Duodenal mucosa (tissue), 2 donors: ENCODE results near the gene TIGIT.

ENCODE experiments used
- H3K27ac ChIP-seq: one replicate; pipeline ENCODE4 v1.7.0; 2013; ENCODE audit warnings: low read depth, low read length
- H3K27me3 ChIP-seq, 2 donors: one replicate each; pipeline ENCODE4 v1.7.0; 2013; ENCODE audit warnings: low read length in 2 of 2, control low read depth in 1 of 2; ENCODE audit not compliant: insufficient read depth in 2 of 2, control insufficient read depth in 1 of 2
- H3K36me3 ChIP-seq, 2 donors: one replicate each; pipeline ENCODE4 v1.7.0; 2013; ENCODE audit warnings: low read length in 2 of 2, control low read depth in 1 of 2; ENCODE audit not compliant: insufficient read depth in 2 of 2, control insufficient read depth in 1 of 2
- H3K4me1 ChIP-seq, 2 donors: one replicate each; pipeline ENCODE4 v1.7.0; 2013; ENCODE audit warnings: low read length in 2 of 2, control low read depth in 1 of 2; ENCODE audit not compliant: insufficient read depth in 2 of 2, control insufficient read depth in 1 of 2
- H3K4me3 ChIP-seq, 2 donors: one replicate each; pipeline ENCODE4 v1.7.0; 2013; ENCODE audit warnings: low read length in 2 of 2, low read depth in 1 of 2
- H3K9ac ChIP-seq, 2 donors: one replicate each; pipeline ENCODE4 v1.7.0; 2013; ENCODE audit warnings: low read length in 2 of 2, low read depth in 1 of 2
- H3K9me3 ChIP-seq, 2 donors: one replicate each; pipeline ENCODE4 v1.7.0; 2013; ENCODE audit warnings: low read length in 2 of 2, control low read depth in 1 of 2; ENCODE audit not compliant: control insufficient read depth in 1 of 2

Gene TIGIT

DNA sequence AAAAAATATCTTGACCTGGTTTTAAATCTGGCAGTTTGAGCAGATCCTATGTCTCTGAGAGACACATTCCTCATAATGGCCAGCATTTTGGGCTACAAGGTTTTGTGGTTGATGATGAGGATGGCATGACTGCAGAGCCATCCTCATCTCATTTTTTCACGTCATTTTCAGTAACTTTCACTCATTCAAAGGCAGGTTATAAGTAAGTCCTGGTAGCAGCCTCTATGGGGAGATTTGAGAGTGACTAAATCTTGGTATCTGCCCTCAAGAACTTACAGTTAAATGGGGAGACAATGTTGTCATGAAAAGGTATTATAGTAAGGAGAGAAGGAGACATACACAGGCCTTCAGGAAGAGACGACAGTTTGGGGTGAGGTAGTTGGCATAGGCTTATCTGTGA is 14.5 kb downstream of the TIGIT start:
- Histone ChIP-seq H3K4me3 (no peak overlapping the region), H3K36me3 (no peaks in the 10 kb centered on the region), H3K9me3 (no peaks in the 10 kb centered on the region), H3K27me3 (no peaks in the 10 kb centered on the region), H3K27ac (no peak overlapping the region), H3K9ac (no peak overlapping the region), H3K4me1 (peaks cover 0 to 5% of the 10 kb centered on the region in 2 donors)

DNA sequence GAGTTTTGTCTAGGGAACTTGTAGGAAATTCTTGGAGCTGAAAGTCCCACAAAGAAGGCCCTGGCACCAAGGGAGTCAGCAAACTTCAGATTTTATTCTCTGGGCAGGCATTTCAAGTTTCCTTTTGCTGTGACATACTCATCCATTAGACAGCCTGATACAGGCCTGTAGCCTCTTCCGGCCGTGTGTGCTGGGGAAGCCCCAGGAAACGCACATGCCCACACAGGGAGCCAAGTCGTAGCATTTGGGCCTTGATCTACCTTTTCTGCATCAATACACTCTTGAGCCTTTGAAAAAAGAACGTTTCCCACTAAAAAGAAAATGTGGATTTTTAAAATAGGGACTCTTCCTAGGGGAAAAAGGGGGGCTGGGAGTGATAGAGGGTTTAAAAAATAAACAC is 15.0 kb downstream of the TIGIT start:
- H3K27me3 ChIP-seq, result no peaks in the 10 kb centered on the region
- H3K36me3 ChIP-seq, result no peaks in the 10 kb centered on the region
- H3K27ac ChIP-seq, result no peak overlapping the region
- H3K9ac ChIP-seq, result no peak overlapping the region
- H3K4me1 ChIP-seq, result peaks cover 0 to 5% of the 10 kb centered on the region in 2 donors
- no peak overlapping the region for H3K4me3 ChIP-seq
- no peaks in the 10 kb centered on the region for H3K9me3 ChIP-seq

DNA sequence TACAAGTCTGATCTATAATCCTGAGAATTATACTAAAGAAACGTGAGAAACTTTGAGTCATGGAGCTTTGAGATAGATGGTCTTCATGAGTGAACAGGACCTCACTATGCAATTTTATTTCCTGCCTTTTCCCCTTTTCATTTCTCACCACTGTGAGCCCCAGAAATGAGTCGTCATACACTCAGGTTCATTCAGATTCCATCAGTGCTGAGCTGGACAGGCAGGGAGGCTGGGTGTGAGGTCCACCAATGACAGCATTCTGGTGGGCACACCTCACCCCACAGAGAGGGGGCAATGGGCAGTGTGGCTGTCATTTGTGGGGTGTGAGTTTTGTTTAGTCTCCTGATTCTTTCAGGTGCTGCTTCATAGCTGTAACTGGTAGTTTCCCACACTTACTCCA is 16.9 kb downstream of the TIGIT start:
- Histone ChIP-seq H3K9me3 (no peaks in the 10 kb centered on the region), H3K27ac (no peak overlapping the region), H3K36me3 (no peaks in the 10 kb centered on the region), H3K27me3 (no peaks in the 10 kb centered on the region), H3K4me1 (peaks cover 0 to 5% of the 10 kb centered on the region in 2 donors), H3K4me3 (no peak overlapping the region), H3K9ac (no peak overlapping the region)

DNA sequence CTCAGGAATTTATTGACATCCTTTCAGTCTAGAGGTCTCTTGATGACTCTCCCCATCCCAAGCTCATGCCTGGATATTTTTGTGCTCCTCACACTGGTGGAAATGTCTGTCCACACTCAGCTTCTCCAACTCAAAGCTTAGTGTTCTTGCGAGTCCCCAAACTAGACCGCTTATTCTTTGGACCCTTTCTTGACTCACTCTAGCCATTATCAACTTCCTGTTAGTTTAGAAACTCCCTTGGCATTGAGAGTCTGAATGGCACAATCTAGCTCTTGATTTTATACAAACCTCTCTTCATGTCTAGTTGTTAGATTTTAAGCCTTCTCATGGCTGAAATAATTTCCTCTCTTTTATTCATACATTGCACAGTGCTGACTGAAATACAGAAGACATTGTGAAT is 19.6 kb downstream of the TIGIT start:
- no peak overlapping the region for H3K27ac ChIP-seq
- peaks cover 0 to 2% of the 10 kb centered on the region in 2 donors for H3K4me1 ChIP-seq
- H3K36me3 ChIP-seq, result no peaks in the 10 kb centered on the region
- H3K4me3 ChIP-seq, result no peak overlapping the region
- H3K9ac ChIP-seq, result no peak overlapping the region
- H3K9me3 ChIP-seq, result no peaks in the 10 kb centered on the region
- no peaks in the 10 kb centered on the region for H3K27me3 ChIP-seq

DNA sequence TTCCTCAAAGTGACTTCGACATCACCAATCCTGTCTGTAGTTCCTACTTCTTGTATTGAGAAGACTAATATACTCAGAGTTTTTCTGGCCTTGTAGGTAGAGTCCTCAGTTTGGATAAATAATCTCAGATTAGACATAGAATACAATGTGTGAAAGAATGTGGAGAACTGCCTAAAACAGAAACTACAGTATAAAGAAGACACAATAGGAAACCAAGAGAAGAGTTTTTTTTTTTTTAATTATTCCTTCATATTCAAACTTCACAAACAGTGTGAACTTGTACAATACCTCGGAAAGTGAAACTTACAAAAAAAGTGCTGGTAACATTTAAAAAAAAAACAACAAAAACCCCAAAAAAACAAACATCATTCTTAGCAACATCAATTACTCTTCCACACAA is 20.5 kb downstream of the TIGIT start:
- Histone ChIP-seq H3K4me3 (no peak overlapping the region), H3K4me1 (no peaks in the 10 kb centered on the region), H3K9ac (no peak overlapping the region), H3K9me3 (no peaks in the 10 kb centered on the region), H3K27ac (no peak overlapping the region), H3K27me3 (no peaks in the 10 kb centered on the region), H3K36me3 (no peaks in the 10 kb centered on the region)

DNA sequence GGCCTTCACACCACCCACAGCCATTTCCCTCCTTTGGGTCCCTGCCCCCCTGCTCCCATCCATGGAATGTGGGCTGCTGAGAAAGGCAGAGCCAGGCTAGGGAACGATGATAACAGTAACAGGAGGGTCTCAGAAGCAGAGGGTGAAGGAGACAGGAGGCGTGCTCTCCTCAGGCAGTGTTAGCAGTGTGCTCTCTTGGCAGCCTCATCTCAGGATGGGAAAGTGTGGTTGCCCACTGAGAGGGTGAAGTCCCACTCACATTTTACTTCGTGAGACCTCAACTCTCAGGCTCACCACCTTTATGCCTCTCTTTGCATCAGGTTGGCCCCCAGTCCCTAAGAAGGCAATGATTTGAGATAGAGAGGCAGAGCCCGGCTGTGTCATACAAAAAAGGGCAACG is 24.5 kb downstream of the TIGIT start:
- Histone ChIP-seq H3K36me3 (peaks cover 0 to 2% of the 10 kb centered on the region in 2 donors), H3K9ac (no peak overlapping the region), H3K9me3 (no peaks in the 10 kb centered on the region), H3K27ac (no peak overlapping the region), H3K4me3 (no peak overlapping the region), H3K4me1 (no peaks in the 10 kb centered on the region), H3K27me3 (no peaks in the 10 kb centered on the region)

DNA sequence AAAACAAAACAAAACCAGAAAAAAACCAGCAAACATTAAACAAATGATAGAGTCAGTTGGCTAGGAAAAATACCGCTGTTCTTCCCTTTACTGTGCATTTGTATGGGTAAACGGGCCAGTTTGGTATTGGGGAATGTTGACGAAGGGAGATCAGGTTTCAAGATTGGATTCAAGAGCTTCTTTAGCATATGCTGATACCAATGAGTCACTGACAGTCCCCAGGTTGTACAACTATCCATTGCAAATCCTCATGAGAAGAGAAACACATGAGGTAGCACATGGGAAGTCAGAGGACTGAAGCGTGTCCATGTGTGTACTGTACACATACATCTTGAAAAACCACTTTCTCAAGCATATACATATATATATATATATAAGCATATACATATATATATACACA is 25.6 kb downstream of the TIGIT start:
- H3K27me3 ChIP-seq, result no peaks in the 10 kb centered on the region
- no peak overlapping the region for H3K4me3 ChIP-seq
- no peak overlapping the region for H3K9ac ChIP-seq

DNA sequence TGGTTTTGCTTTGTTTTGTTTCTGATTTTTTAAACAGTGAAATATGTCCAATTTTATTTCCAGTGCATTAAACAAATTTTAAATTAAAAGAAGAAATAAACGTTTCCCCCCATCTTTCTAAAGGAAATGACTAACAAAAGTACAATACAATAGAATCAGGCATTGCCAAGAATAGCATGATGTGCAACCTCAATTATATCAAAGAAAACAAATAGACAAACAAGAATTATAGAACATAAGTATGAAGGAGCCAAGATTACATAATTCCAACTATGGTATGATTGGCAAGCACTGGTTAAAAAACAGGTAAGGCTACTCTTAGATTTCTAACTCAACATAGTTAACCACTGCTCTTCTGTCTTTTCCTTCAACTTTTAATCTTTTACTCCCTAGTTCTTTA is 26.4 kb downstream of the TIGIT start:
- Histone ChIP-seq H3K4me3 (no peak overlapping the region), H3K9ac (no peak overlapping the region), H3K4me1 (peaks cover 0 to 11% of the 10 kb centered on the region in 2 donors), H3K36me3 (peaks cover 0 to 4% of the 10 kb centered on the region in 2 donors), H3K27me3 (no peaks in the 10 kb centered on the region), H3K9me3 (no peaks in the 10 kb centered on the region), H3K27ac (no peak overlapping the region)

More for the DNA sequence above, 25.6 kb downstream of the TIGIT start:
- H3K9me3 ChIP-seq, result no peaks in the 10 kb centered on the region
- no peak overlapping the region for H3K27ac ChIP-seq
- peaks cover 0 to 8% of the 10 kb centered on the region in 2 donors for H3K4me1 ChIP-seq
- peaks cover 0 to 4% of the 10 kb centered on the region in 2 donors for H3K36me3 ChIP-seq

DNA sequence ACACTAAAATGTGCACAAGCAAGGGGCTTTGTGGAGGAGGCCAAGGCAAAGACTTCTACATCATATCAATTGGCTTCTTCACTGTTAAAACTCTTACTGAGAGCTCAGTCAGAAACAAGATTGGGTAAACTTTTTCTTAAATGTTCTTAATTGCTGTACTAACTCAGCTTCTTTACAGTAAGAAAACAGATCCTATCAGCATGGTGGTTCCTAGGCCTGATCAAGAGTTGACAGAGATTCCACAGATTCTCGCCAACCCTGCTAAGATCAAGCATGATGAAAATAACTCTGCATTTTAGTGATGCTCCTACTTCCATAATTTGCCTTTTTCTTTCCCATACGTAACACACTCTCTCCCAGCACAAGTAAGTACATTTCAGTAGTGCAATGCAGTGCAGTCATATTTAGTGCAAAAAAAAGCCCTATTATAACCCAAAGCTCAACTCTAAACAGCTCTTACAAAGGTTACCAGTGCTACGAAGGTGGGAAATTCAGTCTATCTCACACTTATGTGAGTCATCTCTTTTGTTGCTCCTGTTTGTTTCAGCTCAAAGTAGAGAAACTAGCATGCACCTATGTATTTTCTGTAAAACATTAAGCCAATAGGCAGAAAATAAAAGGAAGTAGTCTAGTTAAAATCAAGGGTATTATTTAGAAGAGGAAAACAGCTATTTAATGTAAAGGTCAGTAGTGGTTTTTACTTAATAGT is 29.9 kb downstream of the TIGIT start:
- Histone ChIP-seq H3K27ac (no peak overlapping the region), H3K36me3 (peaks cover 0 to 4% of the 10 kb centered on the region in 2 donors), H3K4me3 (no peak overlapping the region), H3K4me1 (peaks cover 0 to 11% of the 10 kb centered on the region in 2 donors), H3K27me3 (no peaks in the 10 kb centered on the region), H3K9ac (no peak overlapping the region), H3K9me3 (no peaks in the 10 kb centered on the region)

DNA sequence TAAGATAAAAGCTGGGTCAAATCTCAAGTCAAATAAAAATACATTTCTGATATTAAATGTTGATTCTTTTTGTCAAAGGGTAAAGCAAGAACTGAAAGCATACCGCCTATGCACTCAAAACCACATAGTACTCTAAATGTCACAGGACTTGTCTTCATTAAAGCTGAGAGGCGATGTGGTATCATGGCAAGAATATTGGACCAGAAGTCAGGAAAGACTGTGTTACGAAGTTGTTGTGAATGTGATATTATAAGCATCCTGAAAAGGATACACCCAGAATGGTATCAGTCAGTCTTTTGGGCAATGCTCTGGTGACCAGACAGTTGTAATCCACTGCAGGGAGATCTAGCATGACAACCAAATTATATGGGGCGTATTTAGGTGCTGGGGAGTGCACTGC is 33.8 kb downstream of the TIGIT start:
- no peaks in the 10 kb centered on the region for H3K9me3 ChIP-seq
- H3K36me3 ChIP-seq, result peaks cover 0 to 4% of the 10 kb centered on the region in 2 donors
- no peak overlapping the region for H3K9ac ChIP-seq
- no peak overlapping the region for H3K4me3 ChIP-seq
- H3K27me3 ChIP-seq, result no peaks in the 10 kb centered on the region
- no peak overlapping the region for H3K27ac ChIP-seq
- peaks cover 9 to 21% of the 10 kb centered on the region in 2 donors for H3K4me1 ChIP-seq
